Measurements from ENCODE around the gene ARIH2. TPM values are rescaled to one million over a fixed set of nuclear protein-coding genes. Genes with fewer than 3 reads are reported as not detected.

ARIH2 gene
- total and polyA plus RNA-seq, 7 donors: 59.5 to 163 (median 110) TPM

- Histone ChIP-seq H3K27me3 (ENCODE audit: insufficient read depth in 3 of 3, low read length in 2 of 3) (no peaks in the 10 kb centered on the region), H3K4me1 (peaks cover 60% of the 10 kb centered on the region), H3K4me3 (peak overlapping the region; percentile 26), H3K9me3 (no peaks in the 10 kb centered on the region), H3K27ac (peak overlapping the region; percentile 87), H3K36me3 (ENCODE audit: insufficient read depth in 1 of 2, low read depth in 1 of 2) (peaks cover 3 to 68% of the 10 kb centered on the region in 2 donors)
- 69 to 74% (median 73%) methylated on average over 1 of the region's 1 CpG for WGBS, 3 donors
- ATAC-seq (no peak), DNase-seq (no peak)
- intact Hi-C loops (cut with DNase I): no loop called here
- TF ChIP-seq, protein P1, sequence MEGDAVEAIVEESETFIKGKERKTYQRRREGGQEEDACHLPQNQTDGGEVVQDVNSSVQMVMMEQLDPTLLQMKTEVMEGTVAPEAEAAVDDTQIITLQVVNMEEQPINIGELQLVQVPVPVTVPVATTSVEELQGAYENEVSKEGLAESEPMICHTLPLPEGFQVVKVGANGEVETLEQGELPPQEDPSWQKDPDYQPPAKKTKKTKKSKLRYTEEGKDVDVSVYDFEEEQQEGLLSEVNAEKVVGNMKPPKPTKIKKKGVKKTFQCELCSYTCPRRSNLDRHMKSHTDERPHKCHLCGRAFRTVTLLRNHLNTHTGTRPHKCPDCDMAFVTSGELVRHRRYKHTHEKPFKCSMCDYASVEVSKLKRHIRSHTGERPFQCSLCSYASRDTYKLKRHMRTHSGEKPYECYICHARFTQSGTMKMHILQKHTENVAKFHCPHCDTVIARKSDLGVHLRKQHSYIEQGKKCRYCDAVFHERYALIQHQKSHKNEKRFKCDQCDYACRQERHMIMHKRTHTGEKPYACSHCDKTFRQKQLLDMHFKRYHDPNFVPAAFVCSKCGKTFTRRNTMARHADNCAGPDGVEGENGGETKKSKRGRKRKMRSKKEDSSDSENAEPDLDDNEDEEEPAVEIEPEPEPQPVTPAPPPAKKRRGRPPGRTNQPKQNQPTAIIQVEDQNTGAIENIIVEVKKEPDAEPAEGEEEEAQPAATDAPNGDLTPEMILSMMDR (IDR thresholded peaks at IDR 0.05): no peak
These were observed 10.0 kb downstream of the ARIH2 start for GRCh38 chr3:48928679-48929078.

- 53 to 66% (median 59%) methylated on average over 3 of the region's 3 CpGs for WGBS, 3 donors
- DNase-seq: no peak
- intact Hi-C loops (cut with DNase I): no loop called here
- Histone ChIP-seq H3K27me3 (ENCODE audit: insufficient read depth in 3 of 3, low read length in 2 of 3) (no peaks in the 10 kb centered on the region), H3K27ac (peak overlapping the region; percentile 87), H3K4me1 (peaks cover 65% of the 10 kb centered on the region), H3K9me3 (no peaks in the 10 kb centered on the region), H3K36me3 (ENCODE audit: insufficient read depth in 1 of 2, low read depth in 1 of 2) (peaks cover 3 to 68% of the 10 kb centered on the region in 2 donors), H3K4me3 (peak overlapping the region; percentile 26)
- TF ChIP-seq, protein P1 (IDR thresholded peaks at IDR 0.05): no peak
- ATAC-seq: no peak
These were observed 10.9 kb downstream of the ARIH2 start for GRCh38 chr3:48929358-48930035.

DNA sequence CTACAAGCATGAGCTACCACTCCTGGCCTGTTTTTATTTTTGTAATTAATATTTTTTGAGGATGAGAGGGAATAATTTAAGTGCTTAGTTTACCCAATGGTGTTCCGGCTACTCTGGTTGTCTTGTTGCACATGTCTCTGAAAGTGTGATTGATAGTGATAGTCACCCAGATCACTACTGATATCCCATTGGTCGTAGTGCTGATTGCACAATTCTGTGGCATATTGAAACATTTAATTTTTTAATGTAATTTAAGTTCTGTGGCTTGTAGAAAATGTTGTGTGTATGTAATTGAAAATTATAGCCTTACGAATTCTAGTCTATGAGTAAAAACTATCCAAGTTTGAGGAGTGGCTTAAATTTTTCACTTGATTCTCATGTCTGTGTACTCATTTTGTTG is 11.9 kb downstream of the ARIH2 start:
- Histone ChIP-seq H3K9me3 (no peaks in the 10 kb centered on the region), H3K36me3 (ENCODE audit: insufficient read depth in 1 of 2, low read depth in 1 of 2) (peaks cover 3 to 60% of the 10 kb centered on the region in 2 donors), H3K27me3 (ENCODE audit: insufficient read depth in 3 of 3, low read length in 2 of 3) (no peaks in the 10 kb centered on the region), H3K27ac (peak overlapping the region; percentile 87), H3K4me1 (peaks cover 75% of the 10 kb centered on the region), H3K4me3 (no peak overlapping the region)
- intact Hi-C loops (cut with DNase I): no loop called here
- TF ChIP-seq, protein P1 (IDR thresholded peaks at IDR 0.05): no peak
- 70 to 93% (median 77%) methylated on average over 3 of the region's 3 CpGs for WGBS, 3 donors
- DNase-seq (no peak), ATAC-seq (no peak)

GRCh38 chr3:48931944-48932580 is 13.4 kb downstream of the ARIH2 start:
- TF ChIP-seq, protein P1 (IDR thresholded peaks at IDR 0.05): no peak
- Histone ChIP-seq H3K36me3 (ENCODE audit: insufficient read depth in 1 of 2, low read depth in 1 of 2) (peaks cover 1 to 47% of the 10 kb centered on the region in 2 donors), H3K4me3 (no peak overlapping the region), H3K27ac (peak overlapping the region; percentile 87), H3K9me3 (no peaks in the 10 kb centered on the region), H3K27me3 (ENCODE audit: insufficient read depth in 3 of 3, low read length in 2 of 3) (no peaks in the 10 kb centered on the region), H3K4me1 (peaks cover 78% of the 10 kb centered on the region)
- no peak for ATAC-seq
- WGBS, 3 donors: 39 to 75% (median 62%) methylated on average over 1 of the region's 1 CpG
- intact Hi-C loops (cut with DNase I): no loop called here
- no peak for DNase-seq
